Measurements from ENCODE around the gene ZFYVE9. TPM values are rescaled to one million over a fixed set of nuclear protein-coding genes. Genes with fewer than 3 reads are reported as not detected.
A peak's percentile ranks its signal among the peaks of the same experiment; 100 is the strongest.

The ZFYVE9 gene
- total and polyA plus RNA-seq, 2 of the 13 experiments (the other 11 are each of a cell fraction or from before 2014, with no cell fraction given): 9.2 to 19.8 TPM

DNA sequence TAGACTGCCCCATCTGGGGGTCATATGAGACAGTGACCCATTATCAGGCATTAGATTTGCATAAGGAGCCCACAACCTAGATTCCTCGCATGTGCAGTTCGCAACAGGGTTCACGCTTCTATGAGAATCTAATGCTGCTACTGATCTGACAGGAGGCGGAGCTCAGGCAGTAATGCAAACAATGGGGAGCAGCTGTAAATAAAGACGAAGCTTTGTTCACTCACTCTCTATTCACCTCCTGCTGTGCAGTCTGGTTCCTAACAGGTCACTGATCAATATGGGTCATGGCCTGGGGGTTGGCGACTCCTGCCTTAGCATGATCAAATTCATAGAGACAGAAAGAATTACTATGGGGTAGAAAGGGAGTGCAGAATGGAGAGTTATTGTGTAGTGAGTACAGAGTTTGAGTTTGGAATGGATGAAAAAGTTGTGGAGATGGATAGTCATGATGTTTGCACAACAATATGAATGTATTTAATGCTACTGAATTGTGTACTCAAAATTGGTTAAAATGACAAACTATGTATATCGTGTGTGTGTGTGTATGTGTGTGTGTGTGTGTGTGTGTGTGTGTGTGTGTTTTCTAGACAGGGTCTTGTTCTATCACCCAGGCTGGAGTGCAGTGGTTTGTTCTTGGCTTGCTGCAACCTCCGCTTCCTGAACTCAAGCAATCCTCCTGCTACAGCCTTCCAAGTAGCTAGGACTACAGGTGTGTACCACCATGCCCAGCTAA, 43.6 kb upstream of the ZFYVE9 start (continued):
- TF ChIP-seq ZNF597 (CRISPR knock-in tag; IDR thresholded peaks at IDR 0.05) (no peak), ZNF225 (CRISPR knock-in tag; IDR thresholded peaks at IDR 0.05) (no peak), ZSCAN12 (CRISPR knock-in tag; IDR thresholded peaks at IDR 0.05) (no peak), ZNF224 (CRISPR knock-in tag; IDR thresholded peaks at IDR 0.05) (no peak), ZNF160 (CRISPR knock-in tag; IDR thresholded peaks at IDR 0.05) (no peak), NCOA5 (CRISPR knock-in tag; IDR thresholded peaks at IDR 0.05) (no peak), GPN1 (CRISPR knock-in tag; IDR thresholded peaks at IDR 0.05; ENCODE audit: borderline replicate concordance) (no peak), RFX5 (IDR thresholded peaks at IDR 0.05; ENCODE audit: low read depth, low read length) (no peak), ZXDC (CRISPR knock-in tag; IDR thresholded peaks at IDR 0.05) (no peak), ZNF776 (CRISPR knock-in tag; IDR thresholded peaks at IDR 0.05) (no peak), ZFX (CRISPR knock-in tag; IDR thresholded peaks at IDR 0.05; ENCODE audit: low read depth) (no peak), PAF1 (CRISPR knock-in tag; IDR thresholded peaks at IDR 0.05) (no peak), GATA4 (IDR thresholded peaks at IDR 0.05; ENCODE audit: borderline replicate concordance, low read depth) (no peak), CBFB (CRISPR knock-in tag; IDR thresholded peaks at IDR 0.05) (no peak), MED8 (CRISPR knock-in tag; IDR thresholded peaks at IDR 0.05; ENCODE audit: insufficient replicate concordance) (no peak), ZNF10 (CRISPR knock-in tag; IDR thresholded peaks at IDR 0.05; ENCODE audit: borderline replicate concordance, low read depth) (no peak), MTF2 (CRISPR knock-in tag; IDR thresholded peaks at IDR 0.05; ENCODE audit: borderline replicate concordance) (no peak)
- TF ChIP-seq, protein P1, sequence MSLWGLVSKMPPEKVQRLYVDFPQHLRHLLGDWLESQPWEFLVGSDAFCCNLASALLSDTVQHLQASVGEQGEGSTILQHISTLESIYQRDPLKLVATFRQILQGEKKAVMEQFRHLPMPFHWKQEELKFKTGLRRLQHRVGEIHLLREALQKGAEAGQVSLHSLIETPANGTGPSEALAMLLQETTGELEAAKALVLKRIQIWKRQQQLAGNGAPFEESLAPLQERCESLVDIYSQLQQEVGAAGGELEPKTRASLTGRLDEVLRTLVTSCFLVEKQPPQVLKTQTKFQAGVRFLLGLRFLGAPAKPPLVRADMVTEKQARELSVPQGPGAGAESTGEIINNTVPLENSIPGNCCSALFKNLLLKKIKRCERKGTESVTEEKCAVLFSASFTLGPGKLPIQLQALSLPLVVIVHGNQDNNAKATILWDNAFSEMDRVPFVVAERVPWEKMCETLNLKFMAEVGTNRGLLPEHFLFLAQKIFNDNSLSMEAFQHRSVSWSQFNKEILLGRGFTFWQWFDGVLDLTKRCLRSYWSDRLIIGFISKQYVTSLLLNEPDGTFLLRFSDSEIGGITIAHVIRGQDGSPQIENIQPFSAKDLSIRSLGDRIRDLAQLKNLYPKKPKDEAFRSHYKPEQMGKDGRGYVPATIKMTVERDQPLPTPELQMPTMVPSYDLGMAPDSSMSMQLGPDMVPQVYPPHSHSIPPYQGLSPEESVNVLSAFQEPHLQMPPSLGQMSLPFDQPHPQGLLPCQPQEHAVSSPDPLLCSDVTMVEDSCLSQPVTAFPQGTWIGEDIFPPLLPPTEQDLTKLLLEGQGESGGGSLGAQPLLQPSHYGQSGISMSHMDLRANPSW (CRISPR knock-in tag; IDR thresholded peaks at IDR 0.05; ENCODE audit: borderline replicate concordance): no peak
- TF ChIP-seq, protein P2, sequence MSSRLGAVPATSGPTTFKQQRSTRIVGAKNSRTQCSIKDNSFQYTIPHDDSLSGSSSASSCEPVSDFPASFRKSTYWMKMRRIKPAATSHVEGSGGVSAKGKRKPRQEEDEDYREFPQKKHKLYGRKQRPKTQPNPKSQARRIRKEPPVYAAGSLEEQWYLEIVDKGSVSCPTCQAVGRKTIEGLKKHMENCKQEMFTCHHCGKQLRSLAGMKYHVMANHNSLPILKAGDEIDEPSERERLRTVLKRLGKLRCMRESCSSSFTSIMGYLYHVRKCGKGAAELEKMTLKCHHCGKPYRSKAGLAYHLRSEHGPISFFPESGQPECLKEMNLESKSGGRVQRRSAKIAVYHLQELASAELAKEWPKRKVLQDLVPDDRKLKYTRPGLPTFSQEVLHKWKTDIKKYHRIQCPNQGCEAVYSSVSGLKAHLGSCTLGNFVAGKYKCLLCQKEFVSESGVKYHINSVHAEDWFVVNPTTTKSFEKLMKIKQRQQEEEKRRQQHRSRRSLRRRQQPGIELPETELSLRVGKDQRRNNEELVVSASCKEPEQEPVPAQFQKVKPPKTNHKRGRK (CRISPR knock-in tag; IDR thresholded peaks at IDR 0.05): no peak; the same call in 1 of the 2 replicates
- TF ChIP-seq, protein P3, sequence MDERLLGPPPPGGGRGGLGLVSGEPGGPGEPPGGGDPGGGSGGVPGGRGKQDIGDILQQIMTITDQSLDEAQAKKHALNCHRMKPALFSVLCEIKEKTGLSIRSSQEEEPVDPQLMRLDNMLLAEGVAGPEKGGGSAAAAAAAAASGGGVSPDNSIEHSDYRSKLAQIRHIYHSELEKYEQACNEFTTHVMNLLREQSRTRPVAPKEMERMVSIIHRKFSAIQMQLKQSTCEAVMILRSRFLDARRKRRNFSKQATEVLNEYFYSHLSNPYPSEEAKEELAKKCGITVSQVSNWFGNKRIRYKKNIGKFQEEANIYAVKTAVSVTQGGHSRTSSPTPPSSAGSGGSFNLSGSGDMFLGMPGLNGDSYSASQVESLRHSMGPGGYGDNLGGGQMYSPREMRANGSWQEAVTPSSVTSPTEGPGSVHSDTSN (CRISPR knock-in tag; IDR thresholded peaks at IDR 0.05): peak; percentile 63

Measured in HepG2 (cell line).